Measurements from ENCODE around the gene PPP2R5E.
A peak's percentile ranks its signal among the peaks of the same experiment; 100 is the strongest.

PPP2R5E gene

DNA sequence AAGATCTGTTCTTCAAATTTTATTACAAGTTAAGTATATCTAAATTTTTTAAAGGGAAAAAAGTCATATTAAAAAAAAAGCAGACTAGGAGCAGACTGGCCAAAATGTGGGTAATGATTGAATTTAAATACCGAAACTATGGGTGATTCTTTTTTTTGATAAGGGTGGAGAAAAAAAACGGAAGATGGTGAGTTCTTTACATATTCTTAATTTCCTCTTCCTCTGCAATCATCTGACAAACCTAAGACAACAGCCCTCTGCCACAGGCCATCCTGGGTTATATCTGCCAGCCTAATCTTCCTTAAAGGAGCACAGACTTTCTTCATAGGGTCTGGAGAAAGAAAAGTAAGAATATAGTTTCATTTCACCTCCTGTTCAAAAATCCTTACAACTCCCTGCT, 108.0 kb downstream of the PPP2R5E start:
- Mint-ChIP-seq H3K27me3 (no peaks in the 10 kb centered on the region), H3K4me1 (peaks cover 67% of the 10 kb centered on the region), H3K36me3 (ENCODE audit: insufficient read depth) (peaks cover 2% of the 10 kb centered on the region), H3K9me3 (no peaks in the 10 kb centered on the region), H3K27ac (ENCODE audit: low read depth) (peak overlapping the region; percentile 18), H3K4me3 (no peak overlapping the region)
- DNase-seq (ENCODE audit: low spot score in 2 of 2) (no peak), ATAC-seq (replicated peaks; ENCODE audit: extremely low read depth, poor library complexity, severe bottlenecking) (no peak)

DNA sequence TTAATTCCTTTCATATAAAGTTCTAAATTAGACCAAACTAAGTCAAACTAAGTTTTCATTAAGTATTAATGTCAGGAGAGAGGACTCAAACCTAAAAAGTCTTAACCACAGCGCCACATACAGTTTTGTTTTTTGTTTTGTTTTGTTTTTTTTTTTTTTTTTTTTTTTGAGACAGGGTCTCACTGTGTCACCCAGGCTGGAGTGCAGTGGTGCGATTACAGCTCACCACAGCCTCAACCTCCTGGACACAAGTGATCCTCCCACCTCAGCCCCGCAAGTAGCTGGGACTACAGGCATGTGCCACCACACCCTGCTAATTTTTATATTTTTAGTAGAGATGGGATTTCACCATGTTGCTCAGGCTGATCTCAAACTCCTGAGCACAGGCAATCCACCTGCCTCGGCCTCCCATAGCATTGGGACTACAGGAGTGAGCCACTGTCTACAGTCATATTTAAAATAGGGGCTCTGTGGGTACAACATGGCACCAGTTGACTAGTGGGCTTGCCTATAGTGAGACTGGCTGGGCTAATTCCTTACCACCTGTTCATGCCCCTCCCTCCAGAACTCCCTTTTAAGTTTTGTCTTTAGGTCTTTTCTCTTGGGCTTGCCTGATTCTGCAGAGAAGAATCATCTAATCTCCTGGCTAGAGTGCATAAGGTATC, 110.2 kb downstream of the PPP2R5E start:
- no peaks in the 10 kb centered on the region for H3K9me3 Mint-ChIP-seq
- peaks cover 2% of the 10 kb centered on the region for H3K36me3 Mint-ChIP-seq (ENCODE audit: insufficient read depth)
- no peak overlapping the region for H3K4me3 Mint-ChIP-seq
- H3K27me3 Mint-ChIP-seq, result no peaks in the 10 kb centered on the region
- H3K27ac Mint-ChIP-seq (ENCODE audit: low read depth), result peak overlapping the region; percentile 2
- peaks cover 57% of the 10 kb centered on the region for H3K4me1 Mint-ChIP-seq
- DNase-seq (ENCODE audit: low spot score in 2 of 2), result no peak
- ATAC-seq (replicated peaks; ENCODE audit: extremely low read depth, poor library complexity, severe bottlenecking), result no peak

DNA sequence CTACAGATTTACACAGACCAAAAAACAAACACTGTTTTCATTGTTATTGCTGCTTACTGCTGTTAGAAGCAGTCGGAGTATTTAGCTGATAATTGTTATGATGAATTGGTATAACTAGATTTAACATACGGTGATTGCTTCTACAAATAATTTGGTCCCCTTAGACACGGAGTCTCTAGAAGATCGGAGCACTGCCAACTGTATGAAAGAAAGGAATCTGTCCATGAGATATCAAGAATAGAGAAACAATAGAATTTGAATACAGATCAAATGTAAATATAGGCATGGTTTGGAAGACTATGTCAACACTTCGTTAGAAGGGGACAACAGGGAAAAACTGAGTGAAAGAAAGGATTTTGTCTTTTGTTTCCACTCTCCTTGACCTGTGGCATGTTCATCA, 110.9 kb downstream of the PPP2R5E start:
- H3K4me1 Mint-ChIP-seq, result peaks cover 53% of the 10 kb centered on the region
- H3K9me3 Mint-ChIP-seq, result no peaks in the 10 kb centered on the region
- ATAC-seq (replicated peaks; ENCODE audit: extremely low read depth, poor library complexity, severe bottlenecking), result no peak
- no peak for DNase-seq (ENCODE audit: low spot score in 2 of 2)
- no peak overlapping the region for H3K27ac Mint-ChIP-seq (ENCODE audit: low read depth)
- no peak overlapping the region for H3K4me3 Mint-ChIP-seq
- no peaks in the 10 kb centered on the region for H3K27me3 Mint-ChIP-seq
- peaks cover 2% of the 10 kb centered on the region for H3K36me3 Mint-ChIP-seq (ENCODE audit: insufficient read depth)

DNA sequence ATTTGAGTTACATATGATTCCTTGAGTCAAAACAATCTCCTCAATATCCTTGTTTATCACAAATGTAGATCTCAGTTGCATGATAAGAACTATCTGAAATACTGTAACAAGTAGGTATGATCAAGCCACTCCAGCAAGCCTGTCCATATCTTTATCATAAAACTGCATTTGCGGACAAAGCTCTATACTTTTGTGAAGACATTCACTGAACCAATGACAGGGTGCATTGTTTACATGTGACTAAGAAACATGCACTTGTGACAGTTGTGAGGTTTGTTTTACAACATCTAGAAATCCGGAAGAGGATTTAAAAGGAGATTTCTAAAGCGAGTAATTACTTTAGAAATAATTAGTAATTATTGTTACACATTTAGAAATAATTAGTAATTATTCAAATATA, 111.7 kb downstream of the PPP2R5E start:
- Mint-ChIP-seq H3K27ac (ENCODE audit: low read depth) (no peak overlapping the region), H3K27me3 (no peaks in the 10 kb centered on the region), H3K4me1 (peaks cover 50% of the 10 kb centered on the region), H3K9me3 (no peaks in the 10 kb centered on the region), H3K36me3 (ENCODE audit: insufficient read depth) (peaks cover 2% of the 10 kb centered on the region), H3K4me3 (no peak overlapping the region)
- DNase-seq (ENCODE audit: low spot score in 2 of 2), result no peak
- no peak for ATAC-seq (replicated peaks; ENCODE audit: extremely low read depth, poor library complexity, severe bottlenecking)

DNA sequence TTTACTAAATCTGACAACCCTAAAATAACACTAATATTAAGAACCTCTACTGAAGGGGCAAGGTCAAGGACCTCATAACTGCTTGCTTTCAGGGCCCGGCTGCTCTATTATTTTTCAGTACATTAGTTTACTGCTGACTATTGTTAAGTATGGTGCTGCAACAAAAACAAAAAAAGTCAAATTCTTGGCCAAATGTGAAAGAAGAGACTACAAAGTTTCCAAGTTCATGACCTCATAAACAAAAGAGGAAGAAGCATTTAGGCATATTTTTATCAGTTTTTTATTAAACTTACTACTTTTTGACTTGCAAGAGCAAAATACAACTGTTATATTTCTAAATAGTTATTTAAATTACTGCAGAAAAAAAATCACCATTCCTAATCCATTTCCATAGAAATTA, 114.7 kb downstream of the PPP2R5E start:
- Mint-ChIP-seq H3K4me3 (no peak overlapping the region), H3K27me3 (no peaks in the 10 kb centered on the region), H3K36me3 (ENCODE audit: insufficient read depth) (no peaks in the 10 kb centered on the region), H3K9me3 (no peaks in the 10 kb centered on the region), H3K4me1 (peaks cover 36% of the 10 kb centered on the region), H3K27ac (ENCODE audit: low read depth) (no peak overlapping the region)
- ATAC-seq (replicated peaks; ENCODE audit: extremely low read depth, poor library complexity, severe bottlenecking) (no peak), DNase-seq (ENCODE audit: low spot score in 2 of 2) (no peak)

DNA sequence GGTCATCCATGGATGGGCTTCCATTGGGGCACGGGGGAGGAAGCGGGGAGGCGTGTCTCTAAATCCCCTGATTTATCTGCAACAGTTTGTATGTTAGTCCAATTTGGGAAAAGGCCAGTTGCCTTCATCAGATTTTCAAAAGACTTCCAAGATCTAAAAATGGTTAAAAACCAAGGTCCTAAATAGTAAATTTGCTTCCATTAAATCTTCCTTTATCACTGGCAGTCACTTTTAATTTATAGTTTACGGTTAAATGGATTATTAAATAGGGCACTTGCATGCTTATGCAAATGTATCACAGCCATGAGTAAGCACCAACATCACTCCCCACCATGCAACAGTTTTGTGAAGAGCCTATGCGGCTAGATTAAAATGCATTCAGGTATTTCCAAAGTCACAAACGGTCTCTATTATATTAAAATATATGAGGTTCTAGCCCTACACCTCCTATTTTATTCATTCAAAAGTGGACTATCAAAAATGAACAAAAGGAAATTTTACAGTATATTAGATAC, 116.3 kb downstream of the PPP2R5E start:
- ATAC-seq (replicated peaks; ENCODE audit: extremely low read depth, poor library complexity, severe bottlenecking) (no peak), DNase-seq (ENCODE audit: low spot score in 2 of 2) (no peak)
- Mint-ChIP-seq H3K9me3 (no peaks in the 10 kb centered on the region), H3K27ac (ENCODE audit: low read depth) (no peak overlapping the region), H3K4me3 (no peak overlapping the region), H3K36me3 (ENCODE audit: insufficient read depth) (no peaks in the 10 kb centered on the region), H3K4me1 (peaks cover 28% of the 10 kb centered on the region), H3K27me3 (no peaks in the 10 kb centered on the region)

DNA sequence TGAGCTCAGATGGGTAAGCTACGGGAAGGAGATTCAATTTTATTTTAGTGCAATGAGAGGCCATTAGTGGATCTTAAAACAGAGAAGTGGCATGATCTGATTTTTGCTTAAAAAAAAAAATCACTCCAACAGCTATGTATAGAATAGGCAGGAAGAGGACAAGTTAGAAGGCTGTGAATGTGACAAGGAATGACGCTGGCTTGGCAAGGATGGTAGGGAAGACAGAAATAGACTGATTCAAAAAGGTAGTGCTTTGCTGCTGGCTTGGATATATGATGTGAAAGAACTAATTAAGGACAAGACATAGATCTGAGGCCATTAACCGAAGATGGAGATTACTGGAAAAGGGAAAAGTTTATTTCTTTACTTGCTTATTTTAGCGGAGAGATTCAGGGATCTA, 119.3 kb downstream of the PPP2R5E start:
- Mint-ChIP-seq H3K27me3 (no peaks in the 10 kb centered on the region), H3K4me1 (peaks cover 28% of the 10 kb centered on the region), H3K27ac (ENCODE audit: low read depth) (no peak overlapping the region), H3K36me3 (ENCODE audit: insufficient read depth) (peaks cover 11% of the 10 kb centered on the region), H3K9me3 (no peaks in the 10 kb centered on the region), H3K4me3 (no peak overlapping the region)
- DNase-seq (ENCODE audit: low spot score in 2 of 2) (no peak), ATAC-seq (replicated peaks; ENCODE audit: extremely low read depth, poor library complexity, severe bottlenecking) (no peak)

DNA sequence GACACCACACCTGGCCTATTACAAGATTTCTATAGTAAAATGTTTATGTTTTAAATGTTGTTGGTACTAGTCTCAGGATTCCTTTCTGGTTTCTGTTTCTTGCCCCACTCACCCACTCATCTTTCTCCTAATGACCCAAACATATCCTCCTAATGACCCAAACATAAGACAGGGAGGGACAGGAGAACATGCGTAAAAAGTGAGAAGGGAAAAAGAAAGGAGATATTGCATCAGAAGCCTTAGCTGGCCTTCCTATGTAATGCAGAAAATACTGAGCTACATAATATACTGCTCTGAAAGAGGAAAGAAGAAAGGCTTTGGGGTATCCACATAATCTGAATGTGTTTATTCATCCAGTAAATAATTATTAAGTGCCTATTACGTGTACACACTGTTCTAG, 119.8 kb downstream of the PPP2R5E start:
- Mint-ChIP-seq H3K9me3 (no peaks in the 10 kb centered on the region), H3K4me3 (no peak overlapping the region), H3K27me3 (no peaks in the 10 kb centered on the region), H3K27ac (ENCODE audit: low read depth) (no peak overlapping the region), H3K4me1 (peaks cover 28% of the 10 kb centered on the region), H3K36me3 (ENCODE audit: insufficient read depth) (peaks cover 11% of the 10 kb centered on the region)
- ATAC-seq (replicated peaks; ENCODE audit: extremely low read depth, poor library complexity, severe bottlenecking), result no peak
- DNase-seq (ENCODE audit: low spot score in 2 of 2), result no peak

DNA sequence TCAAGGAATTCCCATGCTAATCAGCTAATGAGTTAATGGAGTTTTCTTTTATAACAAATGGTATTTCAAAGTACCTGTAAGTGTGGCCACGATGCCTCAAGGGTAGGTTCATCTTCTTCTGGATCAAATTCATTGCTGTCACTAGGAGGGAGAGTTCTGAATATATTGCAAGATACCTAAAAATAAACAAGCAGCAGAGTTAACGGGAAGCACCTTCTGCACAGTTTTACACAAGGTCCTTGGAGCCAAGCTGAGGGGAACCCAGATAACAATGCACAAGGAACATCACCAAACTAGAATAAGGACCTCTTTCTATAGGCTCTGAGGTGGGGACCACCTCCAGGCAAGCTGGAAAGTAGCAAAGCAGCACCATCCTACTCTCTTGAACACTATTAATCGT, 121.3 kb downstream of the PPP2R5E start:
- Mint-ChIP-seq H3K27ac (ENCODE audit: low read depth) (no peak overlapping the region), H3K9me3 (no peaks in the 10 kb centered on the region), H3K36me3 (ENCODE audit: insufficient read depth) (peaks cover 13% of the 10 kb centered on the region), H3K27me3 (no peaks in the 10 kb centered on the region), H3K4me1 (peaks cover 20% of the 10 kb centered on the region), H3K4me3 (no peak overlapping the region)
- no peak for ATAC-seq (replicated peaks; ENCODE audit: extremely low read depth, poor library complexity, severe bottlenecking)
- no peak for DNase-seq (ENCODE audit: low spot score in 2 of 2)

DNA sequence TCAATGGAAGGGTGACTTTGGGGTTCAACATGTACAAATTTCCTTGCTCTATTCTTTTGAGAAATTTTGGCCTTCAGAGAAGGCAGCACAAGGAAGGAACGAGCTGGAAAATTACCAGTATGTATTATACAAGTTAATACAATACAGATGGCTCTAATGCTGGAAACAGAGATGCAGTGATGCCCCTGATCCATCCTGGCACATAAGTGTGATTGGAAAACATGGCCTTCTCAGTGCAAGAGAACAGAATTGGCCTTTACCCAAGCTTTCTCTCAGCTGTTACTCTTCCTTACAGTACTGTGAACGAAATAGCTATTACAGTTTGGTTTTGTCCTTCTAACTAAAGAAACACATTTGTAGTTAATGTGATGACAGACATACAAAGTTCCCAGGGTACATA, 122.0 kb downstream of the PPP2R5E start:
- DNase-seq (ENCODE audit: low spot score in 2 of 2) (no peak), ATAC-seq (replicated peaks; ENCODE audit: extremely low read depth, poor library complexity, severe bottlenecking) (no peak)
- Mint-ChIP-seq H3K27ac (ENCODE audit: low read depth) (no peak overlapping the region), H3K36me3 (ENCODE audit: insufficient read depth) (peaks cover 13% of the 10 kb centered on the region), H3K4me1 (peaks cover 17% of the 10 kb centered on the region), H3K27me3 (no peaks in the 10 kb centered on the region), H3K4me3 (no peak overlapping the region), H3K9me3 (no peaks in the 10 kb centered on the region)

DNA sequence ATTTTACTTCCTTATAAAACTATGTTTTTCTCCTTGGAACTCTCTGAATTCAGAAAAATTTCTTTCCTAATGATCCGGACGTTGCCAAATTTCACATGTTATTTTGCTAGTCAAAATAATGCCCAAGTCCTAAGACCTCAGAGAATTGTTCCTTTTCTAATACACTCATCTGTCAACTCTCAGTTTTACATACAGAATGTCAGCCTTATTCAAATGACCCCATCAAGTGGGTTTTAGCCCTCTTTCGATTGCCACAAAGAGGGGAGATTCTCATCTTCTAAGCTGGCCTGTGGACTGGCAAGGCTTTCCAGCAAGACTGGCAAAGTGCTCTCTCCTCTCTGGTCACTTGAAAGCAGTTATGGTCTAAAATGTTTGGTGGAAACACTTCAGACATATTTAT, 125.2 kb downstream of the PPP2R5E start:
- Mint-ChIP-seq H3K27ac (ENCODE audit: low read depth) (no peak overlapping the region), H3K4me3 (no peak overlapping the region), H3K4me1 (no peaks in the 10 kb centered on the region), H3K27me3 (no peaks in the 10 kb centered on the region), H3K36me3 (ENCODE audit: insufficient read depth) (peaks cover 13% of the 10 kb centered on the region), H3K9me3 (no peaks in the 10 kb centered on the region)
- DNase-seq (ENCODE audit: low spot score in 2 of 2) (no peak), ATAC-seq (replicated peaks; ENCODE audit: extremely low read depth, poor library complexity, severe bottlenecking) (no peak)

DNA sequence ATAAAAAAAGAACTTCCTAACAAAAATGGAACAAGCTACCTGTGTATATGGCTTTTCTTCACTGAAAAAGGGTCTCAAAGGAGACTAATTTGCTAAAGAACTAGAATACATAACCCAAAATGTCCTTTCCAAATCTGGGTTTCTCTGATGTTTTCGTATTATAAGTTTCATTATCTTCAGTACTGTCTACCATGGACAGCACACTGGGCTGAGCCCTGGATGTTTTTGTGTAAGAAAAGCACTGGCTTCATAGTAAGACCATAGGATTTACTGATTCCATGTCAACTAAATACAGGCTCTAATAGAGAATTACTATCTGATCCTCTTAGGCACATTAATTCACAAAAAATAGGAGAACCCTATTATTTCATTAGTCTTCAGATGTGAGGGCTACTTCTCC, 130.2 kb downstream of the PPP2R5E start:
- Mint-ChIP-seq H3K4me1 (peaks cover 12% of the 10 kb centered on the region), H3K27ac (ENCODE audit: low read depth) (no peak overlapping the region)

DNA sequence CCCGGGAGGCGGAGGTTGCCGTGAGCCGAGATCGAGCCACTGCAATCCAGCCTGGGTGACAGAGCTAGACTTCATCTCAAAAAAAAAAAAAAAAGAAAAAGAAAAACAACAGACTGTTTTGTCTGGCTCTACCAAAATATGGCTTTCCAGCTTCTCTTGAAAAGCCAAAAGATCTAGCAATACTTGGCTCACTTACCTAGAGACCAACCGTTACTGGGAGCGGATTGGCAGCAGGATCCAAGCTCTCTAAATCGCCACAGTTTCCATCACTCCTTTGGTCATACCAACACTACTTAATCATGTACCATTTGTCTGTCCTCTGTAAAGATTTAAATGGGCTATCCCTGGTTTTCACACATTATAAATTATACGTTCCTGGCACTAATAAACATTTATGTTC, 136.8 kb downstream of the PPP2R5E start:
- Mint-ChIP-seq H3K36me3 (ENCODE audit: insufficient read depth) (peaks cover 14% of the 10 kb centered on the region), H3K4me1 (peaks cover 36% of the 10 kb centered on the region), H3K4me3 (no peak overlapping the region), H3K27me3 (no peaks in the 10 kb centered on the region), H3K27ac (ENCODE audit: low read depth) (no peak overlapping the region), H3K9me3 (no peaks in the 10 kb centered on the region)
- no peak for ATAC-seq (replicated peaks; ENCODE audit: extremely low read depth, poor library complexity, severe bottlenecking)
- DNase-seq (ENCODE audit: low spot score in 2 of 2), result no peak

More for the DNA sequence above, 130.2 kb downstream of the PPP2R5E start:
- ATAC-seq (replicated peaks; ENCODE audit: extremely low read depth, poor library complexity, severe bottlenecking), result no peak
- DNase-seq (ENCODE audit: low spot score in 2 of 2), result no peak
- H3K27me3 Mint-ChIP-seq, result no peaks in the 10 kb centered on the region
- peaks cover 8% of the 10 kb centered on the region for H3K36me3 Mint-ChIP-seq (ENCODE audit: insufficient read depth)
- no peaks in the 10 kb centered on the region for H3K9me3 Mint-ChIP-seq
- no peak overlapping the region for H3K4me3 Mint-ChIP-seq
